ENCODE data around the gene TMEM63C.

DNA sequence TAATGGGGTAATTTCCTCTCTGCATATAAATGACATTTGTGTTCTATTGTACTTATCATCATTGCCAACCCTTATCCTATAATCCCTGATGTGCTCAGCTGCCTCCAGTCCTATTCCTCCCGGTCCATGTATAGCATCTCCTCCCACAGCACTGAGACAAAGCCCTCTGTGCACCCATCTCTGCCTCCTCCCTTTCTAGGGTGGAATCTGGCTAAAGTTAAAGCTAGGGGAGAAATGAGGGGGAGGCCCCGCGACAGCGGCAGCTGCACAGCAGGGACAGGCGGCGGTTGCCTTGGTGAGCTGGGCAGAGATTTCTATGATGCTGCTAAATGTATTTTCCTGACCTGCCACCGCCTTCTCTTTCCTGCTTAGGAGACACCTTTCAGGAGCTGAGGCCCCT is 27.2 kb upstream of the TMEM63C start:
- TF ChIP-seq, protein P1, sequence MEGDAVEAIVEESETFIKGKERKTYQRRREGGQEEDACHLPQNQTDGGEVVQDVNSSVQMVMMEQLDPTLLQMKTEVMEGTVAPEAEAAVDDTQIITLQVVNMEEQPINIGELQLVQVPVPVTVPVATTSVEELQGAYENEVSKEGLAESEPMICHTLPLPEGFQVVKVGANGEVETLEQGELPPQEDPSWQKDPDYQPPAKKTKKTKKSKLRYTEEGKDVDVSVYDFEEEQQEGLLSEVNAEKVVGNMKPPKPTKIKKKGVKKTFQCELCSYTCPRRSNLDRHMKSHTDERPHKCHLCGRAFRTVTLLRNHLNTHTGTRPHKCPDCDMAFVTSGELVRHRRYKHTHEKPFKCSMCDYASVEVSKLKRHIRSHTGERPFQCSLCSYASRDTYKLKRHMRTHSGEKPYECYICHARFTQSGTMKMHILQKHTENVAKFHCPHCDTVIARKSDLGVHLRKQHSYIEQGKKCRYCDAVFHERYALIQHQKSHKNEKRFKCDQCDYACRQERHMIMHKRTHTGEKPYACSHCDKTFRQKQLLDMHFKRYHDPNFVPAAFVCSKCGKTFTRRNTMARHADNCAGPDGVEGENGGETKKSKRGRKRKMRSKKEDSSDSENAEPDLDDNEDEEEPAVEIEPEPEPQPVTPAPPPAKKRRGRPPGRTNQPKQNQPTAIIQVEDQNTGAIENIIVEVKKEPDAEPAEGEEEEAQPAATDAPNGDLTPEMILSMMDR (IDR thresholded peaks at IDR 0.05 in 2 of 3, conservative IDR thresholded peaks at IDR 0.05 in 1 of 3; ENCODE audit: borderline replicate concordance in 1 of 3, insufficient read depth in 1 of 3, low read depth in 2 of 3, low read length in 2 of 3) = no peak
- TF ChIP-seq POLR2A (IDR thresholded peaks at IDR 0.05; ENCODE audit: borderline replicate concordance, extremely low read depth, insufficient read depth, insufficient read length) = no peak
- TF ChIP-seq SIN3A (IDR thresholded peaks at IDR 0.05; ENCODE audit: low read depth) = no peak
- TF ChIP-seq, protein P2, sequence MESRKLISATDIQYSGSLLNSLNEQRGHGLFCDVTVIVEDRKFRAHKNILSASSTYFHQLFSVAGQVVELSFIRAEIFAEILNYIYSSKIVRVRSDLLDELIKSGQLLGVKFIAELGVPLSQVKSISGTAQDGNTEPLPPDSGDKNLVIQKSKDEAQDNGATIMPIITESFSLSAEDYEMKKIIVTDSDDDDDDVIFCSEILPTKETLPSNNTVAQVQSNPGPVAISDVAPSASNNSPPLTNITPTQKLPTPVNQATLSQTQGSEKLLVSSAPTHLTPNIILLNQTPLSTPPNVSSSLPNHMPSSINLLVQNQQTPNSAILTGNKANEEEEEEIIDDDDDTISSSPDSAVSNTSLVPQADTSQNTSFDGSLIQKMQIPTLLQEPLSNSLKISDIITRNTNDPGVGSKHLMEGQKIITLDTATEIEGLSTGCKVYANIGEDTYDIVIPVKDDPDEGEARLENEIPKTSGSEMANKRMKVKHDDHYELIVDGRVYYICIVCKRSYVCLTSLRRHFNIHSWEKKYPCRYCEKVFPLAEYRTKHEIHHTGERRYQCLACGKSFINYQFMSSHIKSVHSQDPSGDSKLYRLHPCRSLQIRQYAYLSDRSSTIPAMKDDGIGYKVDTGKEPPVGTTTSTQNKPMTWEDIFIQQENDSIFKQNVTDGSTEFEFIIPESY (IDR thresholded peaks at IDR 0.05; ENCODE audit: extremely low read depth, insufficient replicate concordance, low read length) = no peak
- TF ChIP-seq, protein P3, sequence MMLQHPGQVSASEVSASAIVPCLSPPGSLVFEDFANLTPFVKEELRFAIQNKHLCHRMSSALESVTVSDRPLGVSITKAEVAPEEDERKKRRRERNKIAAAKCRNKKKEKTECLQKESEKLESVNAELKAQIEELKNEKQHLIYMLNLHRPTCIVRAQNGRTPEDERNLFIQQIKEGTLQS (IDR thresholded peaks at IDR 0.05) = no peak
- TF ChIP-seq, protein P4, sequence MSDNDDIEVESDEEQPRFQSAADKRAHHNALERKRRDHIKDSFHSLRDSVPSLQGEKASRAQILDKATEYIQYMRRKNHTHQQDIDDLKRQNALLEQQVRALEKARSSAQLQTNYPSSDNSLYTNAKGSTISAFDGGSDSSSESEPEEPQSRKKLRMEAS (IDR thresholded peaks at IDR 0.05) = no peak
- no peak for TF ChIP-seq EZH2phosphoT487 (IDR thresholded peaks at IDR 0.05; ENCODE audit: borderline replicate concordance)
- no peak for TF ChIP-seq ZNF274 (IDR thresholded peaks at IDR 0.05; ENCODE audit: low read depth, low read length)
- TF ChIP-seq YY1 (IDR thresholded peaks at IDR 0.05; ENCODE audit: extremely low read depth, insufficient replicate concordance, low read depth, low read length) = no peak
- no peak for TF ChIP-seq TCF7L2 (IDR thresholded peaks at IDR 0.05; ENCODE audit: borderline replicate concordance, extremely low read depth, insufficient read depth, insufficient read length)

All from HCT116 (cell line).